GM19397 (cell line): ENCODE measurements around the gene SETMAR.
"Not testable (repeated sequence)": the region's sequence is repeated elsewhere in the genome, so short reads cannot be mapped to it uniquely, and the experiment has no call there.

ENCODE experiments used
- ATAC-seq: cut with Tn5 transposase; IDR thresholded peaks from one replicate; pipeline ENCODE4 v1.9.1; 2021; ENCODE audit warnings: mild to moderate bottlenecking, moderate library complexity; ENCODE audit not compliant: unreplicated experiment

The SETMAR gene

DNA sequence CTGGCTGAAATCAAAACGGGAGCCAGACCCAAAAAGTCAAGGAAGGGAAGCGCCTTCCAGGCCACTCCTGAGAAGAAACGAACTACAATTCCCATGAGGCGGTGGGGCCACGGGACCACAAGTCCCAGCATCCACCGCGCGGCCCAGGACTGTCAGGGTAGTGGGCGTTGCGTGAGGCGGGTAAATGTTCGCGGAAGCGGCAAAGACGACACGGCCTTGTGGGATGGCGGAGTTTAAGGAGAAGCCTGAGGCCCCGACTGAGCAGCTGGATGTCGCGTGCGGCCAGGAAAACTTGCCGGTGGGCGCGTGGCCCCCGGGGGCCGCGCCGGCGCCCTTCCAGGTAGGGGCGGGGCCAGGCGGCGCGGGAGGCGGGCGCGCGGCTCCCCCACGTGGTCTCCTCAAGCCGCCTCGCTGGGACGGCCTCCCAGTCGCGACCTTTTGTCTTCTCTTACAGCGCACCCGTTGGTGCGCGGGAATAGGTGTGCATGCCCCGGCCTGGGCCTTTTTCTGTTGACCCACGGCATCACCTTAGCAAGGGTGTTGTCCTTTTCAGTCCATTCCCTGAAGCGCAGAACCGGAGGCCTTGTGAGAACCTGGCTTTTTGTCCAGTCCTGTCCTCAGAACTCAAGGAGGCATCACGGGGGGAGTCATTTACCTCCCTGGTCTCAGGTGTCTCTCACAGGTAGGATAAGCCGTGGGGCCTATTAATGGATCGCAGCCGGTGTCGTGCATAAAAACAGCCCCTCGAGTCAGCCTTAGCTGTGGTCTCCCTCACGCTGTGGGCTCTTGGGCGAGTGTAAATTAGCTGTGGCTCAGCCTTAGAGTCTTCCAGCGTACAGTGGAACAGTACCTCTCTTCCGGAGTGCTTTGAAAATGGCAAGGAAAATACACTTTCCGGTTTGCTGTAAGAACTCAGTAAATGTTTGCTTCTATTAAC lies at the start of gene SETMAR:
Gene SETMAR, plus strand, starts transcription at position 183 of the 937 bp plus-strand sequence. Its CDS starts 2 bp downstream, at position 185.
- peak; percentile 98 for ATAC-seq

DNA sequence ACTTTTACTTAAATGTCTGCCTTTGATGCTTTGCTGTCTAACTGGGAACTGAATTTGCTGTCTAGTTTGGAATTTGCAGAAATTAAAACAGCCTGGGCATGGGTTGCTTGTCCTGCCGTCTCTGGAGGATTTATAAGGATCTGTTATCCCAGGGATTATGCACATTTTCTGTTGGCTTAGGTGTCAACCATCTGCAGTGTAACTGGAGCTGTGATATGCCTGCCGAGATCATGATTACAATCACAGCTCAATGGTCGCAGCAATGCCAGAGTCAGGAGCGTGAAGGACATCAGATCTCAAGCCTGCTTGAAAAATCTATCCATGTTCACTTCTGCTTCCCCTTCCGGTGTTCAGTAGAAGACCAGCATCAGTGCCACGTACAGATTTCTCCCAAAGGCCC lies 41.8 kb upstream of the SETMAR start:
- no peak for ATAC-seq

DNA sequence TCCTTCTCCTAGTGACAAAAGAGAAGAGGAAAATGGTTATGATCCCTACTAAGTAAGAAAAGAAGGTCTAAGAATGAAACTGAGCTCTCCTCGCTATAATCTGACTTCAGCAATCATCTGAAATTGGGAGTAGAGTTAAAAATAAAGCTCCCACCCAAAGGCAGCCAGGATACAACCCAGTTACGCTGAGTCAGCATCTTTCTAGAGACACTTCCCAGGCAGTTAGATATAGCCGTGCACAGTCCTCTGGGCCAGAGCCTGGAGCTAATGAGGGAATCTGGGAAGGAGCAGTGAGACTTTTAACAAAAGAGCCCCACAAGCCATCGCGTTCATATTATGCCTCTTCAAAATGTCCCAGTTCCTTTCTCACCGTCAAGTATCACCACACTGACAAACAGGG lies 39.1 kb upstream of the SETMAR start:
- ATAC-seq = no peak

DNA sequence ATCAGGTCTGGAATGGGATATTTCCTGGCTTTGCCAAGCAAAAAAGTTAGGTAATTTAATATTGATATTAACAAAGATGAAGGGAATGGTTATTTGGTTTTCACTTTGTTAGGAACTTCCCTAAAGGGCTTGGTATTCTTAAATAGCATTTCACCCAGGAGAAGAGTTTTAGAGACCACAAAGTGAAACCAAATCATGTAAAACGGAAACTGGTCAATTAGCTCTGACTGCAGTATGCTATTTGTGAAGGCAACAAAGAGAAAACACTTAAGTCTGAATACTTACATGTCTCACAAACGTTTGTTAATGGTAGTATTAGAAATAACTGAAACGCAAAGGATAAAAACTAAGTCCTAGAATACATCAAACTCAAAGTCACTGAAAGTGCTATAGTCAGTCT lies 32.4 kb upstream of the SETMAR start:
- ATAC-seq = peak; percentile 74

DNA sequence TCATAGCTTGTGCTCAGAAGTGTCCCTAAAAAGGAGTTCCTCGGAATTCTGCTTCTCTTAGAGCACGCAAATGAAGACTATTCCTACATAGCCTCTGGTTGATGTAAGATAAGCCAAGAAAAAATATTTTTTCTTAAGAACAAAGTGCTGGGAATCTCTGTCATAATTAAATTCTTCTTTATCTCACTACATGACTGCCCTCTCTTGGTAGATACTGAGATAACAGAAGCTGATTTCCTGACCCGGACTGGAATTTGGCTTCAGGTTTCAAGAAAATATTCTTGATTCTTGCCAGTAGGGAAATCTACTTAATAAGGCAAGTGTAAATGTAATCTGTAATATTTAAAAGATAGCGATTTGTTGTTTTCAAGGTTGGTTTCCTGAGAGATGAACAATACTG lies 31.3 kb upstream of the SETMAR start:
- ATAC-seq = no peak

DNA sequence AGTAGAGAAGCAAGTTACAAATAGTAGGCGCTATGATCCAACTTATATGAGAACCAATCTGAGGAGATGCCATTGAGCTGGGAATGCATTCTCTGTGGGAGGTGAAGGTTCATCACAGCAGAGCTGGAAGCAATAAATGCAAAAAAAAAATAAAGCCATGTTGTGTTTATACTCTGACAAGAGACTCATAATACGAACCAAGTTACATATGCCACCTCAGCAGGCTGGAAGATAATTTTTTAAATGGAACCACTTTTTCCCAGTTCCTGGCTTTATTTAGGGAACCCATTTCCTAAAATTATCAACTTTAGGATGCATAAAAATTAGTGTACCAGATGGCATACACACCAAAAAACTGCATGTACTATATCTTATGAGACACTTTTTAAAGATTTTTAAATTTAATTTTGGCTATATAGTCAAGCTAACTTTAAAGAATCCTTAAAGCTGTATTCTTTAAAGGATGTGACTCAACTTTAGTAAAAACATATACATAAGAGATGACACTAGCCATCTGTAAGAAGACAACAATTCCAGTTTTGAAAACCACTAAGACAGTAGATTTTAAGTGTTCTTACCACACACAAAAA lies 23.6 kb upstream of the SETMAR start:
- no peak for ATAC-seq

DNA sequence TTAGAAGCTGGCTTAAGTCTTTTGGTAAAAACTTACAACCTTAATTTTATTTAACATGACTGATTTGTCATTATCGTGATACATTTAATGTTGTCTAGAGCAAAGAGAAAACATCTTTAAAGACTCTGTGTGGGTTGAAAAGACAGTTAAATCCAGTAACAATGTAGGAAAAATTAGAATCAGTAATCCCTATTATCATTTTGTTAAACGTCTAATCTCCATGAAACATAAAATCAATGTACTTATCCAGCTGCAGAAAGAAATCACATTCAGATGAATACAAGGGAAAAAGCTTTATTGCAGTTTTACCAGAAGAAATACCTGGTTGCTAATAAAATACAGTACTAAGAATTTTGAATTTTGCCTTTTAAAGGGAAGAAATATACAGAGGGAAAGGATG lies 21.2 kb upstream of the SETMAR start:
- no peak for ATAC-seq

DNA sequence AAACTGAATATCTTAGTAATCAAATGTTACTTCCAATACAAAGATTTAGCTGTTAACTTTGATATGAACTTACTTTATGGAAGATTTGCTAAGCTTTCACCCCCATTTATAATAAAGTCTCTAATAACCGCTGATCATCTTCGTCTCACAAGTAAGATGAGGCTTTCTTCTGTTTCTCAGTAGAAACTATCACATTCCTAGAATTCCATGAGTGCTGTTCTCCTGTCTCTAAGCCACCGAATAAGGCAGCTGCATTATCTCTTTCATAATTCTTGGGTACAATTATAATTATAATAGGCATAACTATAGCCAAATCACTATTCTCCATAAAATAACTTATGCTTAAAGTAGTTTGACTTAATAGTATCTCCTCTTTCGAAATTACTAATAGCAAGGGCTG lies 18.3 kb upstream of the SETMAR start:
- ATAC-seq = no peak

DNA sequence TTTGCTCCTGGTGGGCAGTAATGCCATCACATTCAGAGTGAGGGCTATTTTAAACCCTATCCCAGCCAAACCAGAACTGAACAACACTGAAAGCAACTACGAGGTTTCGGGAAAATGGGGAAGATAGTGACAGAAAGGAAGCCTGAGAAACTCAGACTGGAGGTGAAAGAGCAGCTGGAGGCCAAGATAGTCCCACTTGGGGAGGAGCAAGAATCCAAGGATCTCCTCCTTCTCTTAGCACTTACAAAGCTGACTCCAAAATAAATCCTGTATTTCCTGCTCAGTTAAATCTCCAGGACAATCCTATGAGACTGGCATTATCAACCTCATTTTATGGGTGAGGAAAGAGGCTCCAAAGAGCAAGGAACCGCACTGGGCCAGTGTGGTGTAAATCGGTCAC lies 14.1 kb upstream of the SETMAR start:
- ATAC-seq = no peak

DNA sequence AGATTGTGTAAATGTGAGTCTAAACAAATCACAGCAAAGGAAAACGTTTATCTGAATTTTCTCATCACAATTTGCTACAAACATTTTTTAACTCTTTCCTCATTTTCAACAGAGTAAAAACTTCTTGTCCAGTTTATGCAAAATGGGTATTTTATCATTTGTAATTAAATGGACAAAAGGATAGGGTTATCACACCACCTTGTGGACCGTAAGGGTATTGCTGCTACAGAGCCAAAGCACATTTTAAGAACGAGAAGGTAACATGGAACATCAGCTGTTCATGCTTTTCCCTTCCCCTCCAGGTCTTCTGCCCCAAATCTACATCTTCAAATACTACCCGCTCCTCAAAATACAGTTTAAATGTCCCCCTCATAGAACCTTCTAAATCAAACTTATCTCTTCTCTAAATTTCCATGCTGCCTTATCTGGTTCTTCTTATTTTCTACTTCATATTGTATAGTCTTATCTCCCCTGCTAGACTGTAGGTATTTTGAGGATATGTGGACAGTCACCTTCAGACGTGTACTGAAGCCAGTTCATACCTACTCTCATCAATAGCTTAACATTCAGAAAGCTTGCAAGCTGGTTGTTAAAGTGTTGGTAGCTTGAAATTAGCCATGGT lies 12.8 kb upstream of the SETMAR start:
- peak; percentile 56 for ATAC-seq

DNA sequence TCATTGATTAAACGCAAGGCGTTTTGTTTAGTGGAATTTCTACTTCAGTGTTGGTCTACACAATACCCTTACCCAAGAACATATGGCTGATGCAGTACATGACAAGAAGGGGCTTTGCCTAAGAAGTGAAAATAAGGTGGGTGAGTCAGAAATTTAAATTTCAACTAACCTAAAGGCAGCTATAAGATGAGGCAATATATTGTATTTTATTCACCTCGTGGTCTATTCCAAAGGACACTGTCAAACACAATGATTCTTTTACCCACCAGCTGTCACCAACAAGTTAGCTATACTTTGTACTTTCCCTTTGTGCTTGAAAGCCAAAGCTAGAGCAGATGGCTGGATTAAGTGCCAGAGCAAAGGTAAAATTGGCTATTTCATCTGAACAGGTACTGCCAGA lies 10.9 kb upstream of the SETMAR start:
- no peak for ATAC-seq

DNA sequence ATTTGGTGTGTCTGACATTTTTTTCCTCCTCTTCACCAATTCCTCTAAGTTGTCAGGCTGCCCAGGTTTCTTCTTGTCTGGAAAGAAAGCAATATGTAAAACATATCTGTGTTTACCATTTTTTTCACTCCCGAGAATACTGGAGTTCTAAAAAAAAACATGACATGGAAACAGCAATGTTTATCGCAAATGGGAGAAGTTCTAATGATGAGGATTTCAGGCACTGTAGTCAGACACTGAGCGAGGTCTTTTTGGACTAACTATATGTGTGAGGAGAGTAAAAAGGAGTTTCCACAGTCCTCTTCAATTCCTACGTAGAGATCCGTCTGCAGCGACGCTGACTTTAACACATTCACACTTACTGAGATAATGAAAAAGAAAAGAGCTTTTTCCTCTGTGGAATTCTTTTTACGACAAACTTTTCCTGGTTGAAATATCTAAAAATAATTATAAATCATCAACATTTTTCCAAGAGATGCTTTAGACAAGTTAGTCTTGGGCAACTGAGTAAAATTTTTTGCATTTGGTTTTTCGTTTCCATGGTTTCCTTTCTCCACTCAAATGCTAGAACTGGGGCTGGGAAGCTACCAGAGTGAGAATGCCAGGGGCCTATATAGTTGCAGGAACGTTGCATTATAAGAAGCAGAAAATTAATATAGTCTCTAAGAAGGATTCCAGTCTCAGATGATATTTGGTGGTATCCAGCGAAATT lies 8.4 kb upstream of the SETMAR start:
- no peak for ATAC-seq

DNA sequence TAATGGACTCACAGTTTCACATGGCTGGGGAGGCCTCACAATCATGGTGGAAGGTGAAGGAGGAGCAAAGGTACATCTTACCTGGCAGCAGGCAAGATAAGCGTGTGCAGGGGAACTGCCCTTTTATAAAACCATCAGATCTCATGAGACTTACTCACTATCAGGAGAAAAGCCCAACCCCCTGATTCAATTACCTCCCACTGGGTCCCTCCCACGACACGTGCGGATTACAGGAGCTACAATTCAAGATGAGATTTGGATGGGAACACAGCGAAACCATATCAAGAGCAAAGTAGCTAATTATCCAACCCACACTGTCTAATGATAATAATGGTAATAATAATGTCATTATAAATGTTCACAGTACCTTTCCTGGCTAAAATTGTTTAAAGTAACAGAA lies 6.7 kb upstream of the SETMAR start:
- ATAC-seq = not testable (repeated sequence)

DNA sequence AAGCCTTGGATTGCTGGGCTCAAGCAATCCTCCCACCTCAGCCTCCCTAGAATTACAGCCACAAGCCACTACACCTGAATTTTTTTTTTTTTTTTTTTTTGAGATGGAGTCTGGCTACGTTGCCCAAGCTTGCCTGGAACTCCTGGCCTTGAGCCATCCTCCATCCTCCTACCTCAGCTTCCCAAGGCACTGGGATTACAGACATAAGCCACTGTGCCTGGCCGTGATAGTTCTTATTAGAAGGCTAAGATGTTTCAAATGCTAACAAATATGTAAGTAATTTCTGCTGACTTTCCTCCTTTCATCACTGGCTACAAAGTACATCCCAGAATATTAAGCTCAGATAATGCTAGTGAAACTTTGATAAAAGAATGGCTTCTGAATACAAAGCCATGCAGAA lies 5.7 kb upstream of the SETMAR start:
- no peak for ATAC-seq

DNA sequence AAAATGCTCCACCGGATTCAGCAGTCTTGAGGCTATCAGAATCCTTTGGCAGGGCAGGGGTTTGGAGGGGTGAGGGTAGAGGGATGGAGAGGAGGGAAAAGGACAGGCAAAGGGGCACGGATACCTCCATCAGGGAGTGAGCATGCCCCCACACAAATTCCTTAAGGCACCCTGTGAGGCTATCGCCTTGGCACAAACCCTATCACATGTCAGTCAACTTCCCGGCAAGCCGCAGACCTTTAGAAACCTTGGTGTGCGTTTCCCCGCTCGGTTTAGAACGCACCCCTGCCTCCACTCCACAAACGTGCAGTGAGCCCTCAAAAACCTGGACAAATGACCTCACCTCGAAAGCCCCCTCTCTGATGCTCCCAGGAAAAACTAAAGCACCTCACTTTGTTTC lies 422 bp upstream of the SETMAR start:
- ATAC-seq = no peak

DNA sequence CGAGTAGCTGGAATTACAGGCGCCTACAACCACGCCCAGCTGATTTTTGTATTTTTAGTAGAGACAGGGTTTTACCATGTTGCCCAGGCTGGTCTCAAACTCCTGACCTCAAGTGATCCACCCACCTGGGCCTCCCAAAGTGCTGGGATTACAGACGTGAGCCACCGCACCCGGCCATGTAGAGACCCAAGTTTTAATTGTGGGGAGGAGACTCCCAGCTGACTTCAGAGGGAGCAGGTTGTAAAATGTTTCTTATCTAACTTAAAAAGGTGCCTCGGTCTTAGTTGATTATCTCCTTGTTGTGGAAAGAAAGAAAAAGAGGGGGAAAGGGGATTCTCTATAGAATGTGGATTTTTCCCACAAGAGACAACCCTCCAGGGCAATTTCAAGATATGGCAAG lies 2.0 kb downstream of the SETMAR start:
- not testable (repeated sequence) for ATAC-seq

DNA sequence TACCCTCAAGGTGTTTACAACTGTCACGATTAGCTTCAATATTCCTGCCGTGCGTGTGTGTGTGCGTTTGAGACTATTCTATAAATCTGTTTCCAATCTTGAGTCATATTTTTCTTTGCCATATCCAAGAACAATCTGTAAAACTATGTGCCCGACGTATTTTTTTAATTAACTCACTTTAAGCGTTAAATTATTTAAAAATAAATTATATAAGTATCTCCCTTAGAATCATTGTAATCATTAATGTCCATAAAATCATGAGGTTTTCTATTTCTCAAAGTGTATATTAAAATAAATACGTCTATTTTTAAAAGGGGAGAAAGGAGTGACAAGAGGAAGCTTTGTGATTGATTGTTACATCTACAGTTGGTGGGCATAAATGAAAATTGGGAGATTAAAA lies 2.9 kb downstream of the SETMAR start:
- no peak for ATAC-seq

DNA sequence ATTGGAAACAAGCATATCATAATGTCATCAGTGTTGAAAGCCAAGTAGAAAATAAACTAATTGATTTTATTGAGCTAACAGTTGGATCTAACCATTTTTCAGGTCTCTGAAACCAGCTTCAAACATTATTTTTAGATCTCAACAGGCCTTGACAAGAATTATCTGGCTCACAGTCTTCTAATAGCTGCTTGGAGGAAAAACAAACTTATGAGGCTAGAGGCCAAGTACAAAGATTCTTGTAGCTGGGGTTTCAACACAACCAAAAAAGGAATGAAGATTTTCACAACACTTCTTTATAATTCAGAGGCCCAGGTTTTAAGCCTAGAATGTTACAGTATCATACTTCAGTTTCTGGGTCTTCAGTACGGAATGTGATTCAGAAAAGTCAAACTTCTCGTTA lies 3.7 kb downstream of the SETMAR start:
- no peak for ATAC-seq

DNA sequence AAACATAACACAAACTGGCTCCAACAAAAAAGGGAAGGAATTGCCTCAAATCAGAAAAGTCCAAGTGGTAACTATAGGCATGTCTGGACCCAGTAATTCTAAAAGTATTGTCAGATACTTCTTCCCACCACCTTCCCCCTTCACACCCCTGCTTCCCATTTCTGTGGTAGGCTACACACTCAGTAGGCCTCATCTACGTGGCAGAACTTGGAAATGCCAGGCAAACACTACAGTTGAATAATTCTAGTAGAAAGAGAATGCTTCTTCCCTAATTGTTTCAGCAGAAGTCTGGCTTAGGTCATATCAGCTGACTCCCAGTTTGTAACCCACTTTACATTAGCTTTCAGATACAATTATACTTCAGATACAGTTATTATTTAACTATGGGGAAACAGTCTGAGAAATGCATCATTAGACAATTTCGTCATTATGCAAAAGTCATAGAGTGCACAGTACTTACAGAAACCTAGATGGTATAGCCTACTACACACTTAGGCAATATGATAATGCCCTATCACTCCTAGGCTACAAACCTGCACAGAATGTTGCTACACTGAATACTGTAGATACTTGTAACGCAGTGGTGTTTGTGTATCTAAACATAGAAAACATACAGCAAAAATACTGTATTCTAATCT lies 6.4 kb downstream of the SETMAR start:
- no peak for ATAC-seq

DNA sequence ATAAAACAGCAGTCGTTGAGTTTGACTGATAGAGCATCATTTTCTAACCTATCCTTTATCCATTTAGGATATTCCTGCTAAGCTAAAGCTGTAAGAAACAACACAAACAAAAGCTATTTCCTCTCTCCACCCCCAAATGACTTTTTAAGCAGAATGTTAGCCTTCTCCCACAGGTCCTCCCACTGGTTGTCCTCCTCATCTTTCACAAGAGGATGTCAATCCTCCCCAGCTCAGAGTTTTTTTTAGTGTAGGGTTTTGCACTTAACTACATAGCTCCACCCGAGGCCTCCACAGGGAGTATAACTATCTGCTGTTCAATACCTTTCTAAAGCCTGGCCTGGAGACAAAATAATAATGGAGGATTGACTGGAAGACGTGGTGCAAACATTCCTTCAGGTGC lies 7.8 kb downstream of the SETMAR start:
- ATAC-seq = no peak

DNA sequence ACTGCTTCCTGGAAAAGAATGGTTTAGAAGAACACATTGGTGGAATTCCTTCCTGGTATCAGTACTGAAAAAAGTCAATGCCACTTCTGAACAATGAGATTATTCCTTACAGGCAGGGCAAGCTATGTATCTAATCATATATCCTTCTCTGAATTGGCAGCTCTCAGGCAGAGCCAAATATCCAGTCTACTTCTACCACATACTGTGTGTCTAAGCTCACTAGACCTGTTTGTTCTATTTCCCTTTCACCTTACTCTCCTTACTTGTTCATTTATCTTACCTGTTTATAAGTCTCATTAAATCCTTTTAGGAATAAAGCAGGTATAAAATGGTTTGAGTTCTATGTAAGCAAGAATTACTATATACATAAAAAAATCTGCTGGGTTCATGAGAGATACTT lies 8.3 kb downstream of the SETMAR start:
- ATAC-seq = no peak
